GM19467 (cell line): ENCODE data around the gene PRR13.
"Not testable (repeated sequence)": the region's sequence is repeated elsewhere in the genome, so short reads cannot be mapped to it uniquely, and the experiment has no call there.

Source experiments
- ATAC-seq: cut with Tn5 transposase; IDR thresholded peaks from one replicate; pipeline ENCODE4 v1.9.1; 2021; ENCODE audit warnings: mild to moderate bottlenecking, moderate library complexity; ENCODE audit not compliant: unreplicated experiment

The PRR13 gene

GRCh38 chr12:53467880-53468279, 26.3 kb downstream of the PRR13 start:
- no peak for ATAC-seq

DNA sequence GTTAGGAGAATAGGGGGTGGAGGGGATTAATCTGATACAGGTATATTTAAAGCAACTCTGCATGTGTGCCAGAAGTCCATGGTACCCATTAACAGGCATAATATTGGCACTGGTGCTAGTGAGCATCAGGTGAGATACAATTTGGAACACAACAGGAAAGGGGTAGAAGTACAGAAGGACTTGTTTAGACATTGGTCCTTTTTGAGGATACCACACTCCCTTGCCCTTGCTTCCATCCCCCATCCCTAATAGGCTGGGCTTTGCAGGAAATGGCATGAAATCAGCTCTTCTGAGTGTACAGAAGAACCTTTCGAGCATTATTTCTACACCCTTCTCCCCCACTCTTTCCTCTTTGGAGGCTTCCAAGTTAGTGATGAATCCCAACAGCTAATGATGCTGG, 26.7 kb downstream of the PRR13 start:
- ATAC-seq = no peak

DNA sequence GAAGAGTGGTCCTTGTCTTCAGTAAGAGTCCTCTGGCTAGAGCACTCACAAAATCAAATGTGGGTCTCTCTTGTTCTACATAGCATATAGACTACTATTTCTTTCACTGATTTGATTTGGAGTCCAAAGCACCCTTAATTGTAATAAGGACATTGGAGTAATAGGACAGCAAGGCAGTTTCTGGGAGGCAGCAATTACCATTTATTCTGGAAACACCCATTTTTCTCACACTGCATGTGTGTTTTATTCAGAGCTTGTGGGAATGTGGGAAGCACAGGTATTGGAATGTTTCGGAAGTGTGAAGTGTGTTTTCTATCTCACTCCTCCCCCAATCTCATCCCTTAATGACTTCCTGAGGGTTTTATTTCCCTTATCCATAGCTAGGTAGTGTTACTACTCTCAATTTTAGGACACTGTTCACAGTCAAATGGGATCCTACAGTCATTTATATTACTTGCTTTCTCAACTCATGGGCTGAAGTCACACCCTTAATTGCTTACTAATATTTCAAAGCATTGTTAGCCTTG, 30.6 kb downstream of the PRR13 start:
- no peak for ATAC-seq

DNA sequence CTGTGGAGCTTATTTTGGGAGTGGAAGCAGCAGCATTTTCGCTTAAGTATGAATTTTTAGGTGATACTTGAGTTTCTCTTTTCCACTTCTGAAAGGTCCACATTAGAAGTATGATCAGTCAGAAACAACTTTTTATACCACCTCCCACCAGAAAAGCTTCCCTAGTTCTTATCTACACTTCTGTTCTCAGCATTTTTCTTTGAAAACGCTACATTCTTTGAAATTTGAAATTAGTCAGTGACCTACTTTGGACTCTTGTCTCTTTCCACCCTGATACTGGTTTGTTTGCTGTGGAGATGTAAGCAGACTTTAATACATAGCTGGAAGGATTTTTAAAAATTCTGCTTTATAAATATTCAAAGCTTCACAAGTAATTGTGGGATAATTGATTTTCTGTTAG, 32.5 kb downstream of the PRR13 start:
- no peak for ATAC-seq

- ATAC-seq = no peak
Measured at GRCh38 chr12:53474819-53475218, 33.3 kb downstream of the PRR13 start.

GRCh38 chr12:53476769-53477209, 35.3 kb downstream of the PRR13 start:
- ATAC-seq = no peak

DNA sequence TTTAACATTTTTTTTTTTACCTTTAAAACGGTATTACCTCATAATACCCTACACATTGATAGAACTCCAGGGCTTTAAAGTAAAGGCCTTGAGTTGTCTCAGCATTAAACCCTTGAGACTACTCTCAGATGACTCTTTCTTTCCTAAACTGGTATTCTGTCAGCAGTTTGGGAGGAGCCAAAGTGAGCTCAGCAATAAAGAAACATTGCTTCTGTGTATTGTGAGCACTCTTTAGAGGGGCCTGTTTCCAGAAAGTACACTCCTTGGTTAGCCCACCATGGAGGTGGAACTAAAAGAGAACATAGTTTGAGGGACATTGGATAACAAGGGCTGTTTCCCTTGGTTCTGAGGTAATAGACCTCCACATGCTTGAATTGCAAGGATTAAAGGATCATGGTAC, 37.3 kb downstream of the PRR13 start:
- no peak for ATAC-seq

DNA sequence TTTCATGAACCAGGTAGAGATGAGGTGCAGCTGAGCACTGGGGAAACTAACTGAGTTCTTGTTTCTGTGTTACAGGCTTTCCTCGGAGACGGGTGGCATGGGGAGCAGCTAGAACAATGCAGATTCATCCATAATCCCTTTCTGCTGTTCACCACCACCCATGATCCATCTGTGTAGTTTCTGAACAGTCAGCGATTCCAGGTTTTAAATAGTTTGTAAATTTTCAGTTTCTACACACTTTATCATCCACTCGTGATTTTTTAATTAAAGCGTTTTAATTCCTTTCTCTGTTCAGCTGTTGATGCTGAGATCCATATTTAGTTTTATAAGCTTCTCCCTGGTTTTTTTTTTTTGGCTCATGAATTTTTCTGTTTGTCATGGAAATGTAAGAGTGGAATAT, 37.8 kb downstream of the PRR13 start:
- no peak for ATAC-seq

DNA sequence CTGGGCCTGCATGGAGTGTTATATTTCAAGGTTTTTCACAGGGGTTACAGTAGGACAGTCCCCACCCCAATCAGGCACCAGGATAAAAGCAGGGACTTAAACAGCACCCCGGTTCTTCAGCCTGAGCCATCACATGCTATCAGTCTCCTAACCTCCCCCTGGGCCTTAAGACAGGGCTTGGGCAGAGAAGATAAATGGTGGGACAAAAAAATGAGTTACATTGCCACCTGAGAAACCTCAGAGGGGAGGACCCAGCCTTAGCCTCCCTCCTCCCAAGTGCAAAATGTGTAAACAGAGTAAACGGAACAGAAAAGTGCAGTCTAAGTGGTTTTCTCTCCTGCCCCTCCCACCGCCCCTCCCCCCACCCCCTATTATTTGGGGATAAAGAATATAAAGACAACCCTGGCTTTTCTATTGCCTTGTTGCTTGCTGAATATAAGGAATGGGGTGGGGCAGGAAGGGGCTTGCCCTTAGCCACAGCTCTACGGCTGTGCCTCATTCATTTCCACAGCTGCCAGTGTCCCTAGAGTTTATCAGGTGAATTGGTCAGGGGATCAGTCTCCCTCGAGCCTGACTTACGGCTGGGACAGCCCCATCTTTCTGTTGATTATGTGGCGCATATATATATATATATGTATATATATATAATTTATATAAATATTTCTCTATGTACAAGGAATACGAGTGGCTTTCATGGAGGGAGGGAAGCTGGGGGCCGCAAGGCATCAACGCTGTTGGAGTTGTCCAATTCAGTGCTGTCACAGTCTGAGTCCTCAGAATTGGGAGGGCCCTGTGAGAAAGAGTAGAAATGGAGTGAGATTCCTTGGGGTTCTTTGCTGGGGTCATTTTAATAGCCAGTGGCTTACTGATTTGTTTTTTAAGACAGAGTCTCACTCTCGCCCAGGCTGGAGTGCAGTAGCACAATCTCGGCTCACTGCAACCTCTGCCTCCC, 39.2 kb downstream of the PRR13 start:
- no peak for ATAC-seq

GRCh38 chr12:53481458-53481857, 39.9 kb downstream of the PRR13 start:
- not testable (repeated sequence) for ATAC-seq

- no peak for ATAC-seq
Measured at GRCh38 chr12:53481939-53482586, 40.5 kb downstream of the PRR13 start.

DNA sequence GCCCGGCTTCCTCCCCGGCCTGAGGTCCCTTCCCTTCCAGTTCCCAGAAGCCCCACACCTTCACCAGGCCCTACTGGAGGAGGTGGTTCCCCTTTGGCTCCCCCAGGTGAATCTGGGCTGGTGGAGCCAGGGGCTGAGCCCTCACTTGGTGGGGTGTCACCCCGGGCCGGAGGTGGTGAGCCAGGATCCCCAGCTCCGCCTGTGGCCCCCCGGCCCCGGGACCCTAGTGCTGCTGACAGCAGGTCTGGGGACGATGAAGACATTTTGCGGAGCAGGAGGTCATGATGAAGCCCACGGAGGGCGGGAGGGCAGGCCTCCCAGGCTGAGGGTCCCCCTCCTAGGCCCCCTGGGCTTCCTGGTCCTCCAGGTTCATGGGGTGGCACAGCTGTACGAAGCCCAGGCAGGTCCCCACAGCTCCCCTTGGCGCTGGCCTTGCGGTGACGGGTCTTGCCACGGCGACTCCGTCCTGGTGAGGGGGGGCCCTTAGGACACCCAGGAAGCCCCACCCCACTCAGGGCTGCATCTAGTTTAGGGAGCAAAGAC, 41.2 kb downstream of the PRR13 start:
- ATAC-seq = no peak

DNA sequence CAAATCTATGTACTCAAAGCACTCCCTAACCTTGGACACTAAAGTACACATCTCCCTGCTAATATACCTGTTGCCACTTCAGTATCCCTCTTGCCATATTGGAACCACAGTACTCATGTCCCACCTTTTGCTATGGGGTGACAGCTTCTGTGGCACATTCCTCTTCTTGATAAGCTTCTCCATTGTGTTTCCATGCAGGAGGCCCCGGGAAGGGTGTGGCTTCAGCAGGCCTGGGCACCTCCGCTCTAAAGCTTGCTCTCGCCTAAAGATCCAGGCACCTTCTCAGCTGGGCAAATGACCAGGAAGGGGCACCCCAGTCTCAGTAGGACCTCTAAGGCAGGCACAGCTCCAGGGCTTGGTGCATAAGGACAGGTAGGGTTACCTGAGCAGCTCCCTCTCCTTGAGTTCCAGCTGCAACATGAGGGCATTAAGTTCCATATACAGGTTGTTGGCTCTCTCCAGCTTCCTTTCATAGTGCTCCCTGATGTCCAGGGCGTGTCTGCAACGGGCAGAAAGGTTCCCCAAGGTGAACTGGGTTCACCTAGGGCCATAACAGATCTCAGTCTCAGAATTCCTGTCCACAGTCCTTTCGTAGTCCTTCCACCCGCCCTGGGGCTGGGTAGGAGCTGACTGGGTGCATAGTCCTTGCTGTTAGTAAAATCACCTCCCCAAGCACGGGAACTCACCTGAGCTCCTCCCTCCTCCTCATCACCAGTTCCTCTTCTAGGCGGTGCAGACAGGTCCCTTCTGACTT, 41.9 kb downstream of the PRR13 start:
- no peak for ATAC-seq

- ATAC-seq = no peak
Measured at GRCh38 chr12:53483979-53484377, 42.4 kb downstream of the PRR13 start.

DNA sequence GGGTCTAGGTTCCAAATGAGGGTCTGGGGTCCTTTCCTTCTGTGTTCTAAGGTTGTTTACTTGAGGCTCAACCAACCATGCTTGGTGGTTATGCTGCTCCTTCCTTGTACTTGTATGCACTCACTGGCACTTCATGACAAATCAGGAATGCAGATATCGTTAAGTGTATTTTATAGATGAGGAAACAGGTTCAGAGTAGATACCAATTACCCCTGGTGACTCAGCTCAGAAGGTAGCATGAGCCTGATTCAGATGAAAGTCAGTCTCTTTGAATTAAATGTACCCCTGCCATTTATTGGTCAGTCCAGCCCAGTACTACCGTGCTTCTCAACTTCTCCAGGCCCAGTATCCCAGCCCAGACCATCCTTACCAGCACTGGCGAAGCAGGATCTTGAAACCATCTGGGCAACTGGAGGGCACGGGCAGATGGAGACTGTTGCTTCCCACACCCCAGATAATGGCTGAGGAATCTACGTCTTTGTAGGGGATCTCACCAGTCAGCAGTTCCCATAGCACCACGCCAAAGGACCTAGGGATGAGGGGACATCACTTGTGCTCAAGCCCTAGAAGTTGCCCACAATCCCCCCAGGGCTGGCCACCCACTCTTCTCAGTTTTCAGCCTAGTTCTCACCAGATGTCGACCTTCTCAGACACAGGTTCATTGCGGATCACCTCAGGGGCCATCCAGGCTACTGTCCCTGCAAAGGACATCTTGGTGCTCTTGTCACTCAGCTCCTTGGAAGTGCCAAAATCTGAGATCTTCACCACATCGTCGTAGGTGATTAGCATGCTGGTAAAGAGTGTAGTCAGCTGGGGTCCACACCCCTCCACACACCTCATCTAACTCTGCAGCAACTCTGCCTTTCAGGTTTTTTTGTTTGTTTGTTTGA, 43.4 kb downstream of the PRR13 start:
- ATAC-seq = no peak

- no peak for ATAC-seq
Measured at GRCh38 chr12:53485955-53486735, 44.6 kb downstream of the PRR13 start.

GRCh38 chr12:53486736-53487487, 45.4 kb downstream of the PRR13 start:
- ATAC-seq = no peak

DNA sequence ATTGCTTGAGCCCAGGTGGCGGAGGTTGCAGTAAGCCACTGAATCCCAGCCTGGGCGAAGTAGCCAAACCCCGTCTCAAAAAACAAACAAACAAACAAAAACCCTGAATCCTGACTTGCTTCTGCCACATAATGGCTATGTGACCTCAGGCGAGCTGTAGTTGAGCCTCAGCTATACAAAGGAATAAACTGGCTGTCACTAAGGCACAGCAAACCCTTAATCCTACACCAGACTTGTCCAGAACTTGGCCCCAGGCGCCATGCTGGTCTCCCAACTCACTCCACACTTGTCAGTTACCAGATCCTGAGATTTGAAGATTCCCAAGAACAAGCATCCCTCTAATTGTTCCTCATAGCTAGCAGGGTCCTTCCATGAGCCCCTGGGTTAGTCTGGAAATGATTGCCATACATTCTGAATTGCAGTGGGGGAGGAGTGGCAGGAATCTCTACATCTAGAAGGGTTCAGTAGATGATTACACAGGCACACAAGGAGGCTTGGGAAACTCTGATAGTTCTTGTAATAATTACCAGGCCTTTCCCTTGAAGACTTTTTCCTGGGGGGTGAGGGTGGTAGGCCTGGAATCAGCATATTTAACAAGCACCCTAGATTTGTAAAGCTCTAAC, 47.8 kb downstream of the PRR13 start:
- no peak for ATAC-seq
